Lung (tissue), 12 donors: Measurements from ENCODE around the gene HTR3C. TPM values are rescaled to one million over a fixed set of nuclear protein-coding genes. Genes with fewer than 3 reads are reported as not detected.
"Not testable (repeated sequence)": the region's sequence is repeated elsewhere in the genome, so short reads cannot be mapped to it uniquely, and the experiment has no call there.

Experiments
- ATAC-seq: fragments of 200-7000 bp; cut with Tn5 transposase; one replicate; pipeline ENCODE4 v1.9.1; 2020; ENCODE audit warnings: moderate number of reproducible peaks; ENCODE audit not compliant: insufficient read depth, low FRiP score
- DNase-seq, 3 donors: peaks; one replicate each; pipeline ENCODE4 v3.0.0-alpha.2; 2013 to 2017
- H3K27ac ChIP-seq, 2 donors: one replicate each; pipeline ENCODE4 v1.5.1; 2013; ENCODE audit warnings: mild to moderate bottlenecking in 2 of 2, moderate library complexity in 2 of 2, control low read depth in 1 of 2, inconsistent platforms in 1 of 2, low read depth in 1 of 2, low read length in 1 of 2
- H3K27me3 ChIP-seq, 3 donors: one replicate each; pipeline ENCODE4 v1.5.1; 2013; ENCODE audit warnings: low read length in 2 of 3; ENCODE audit not compliant: control insufficient read depth in 3 of 3, insufficient read depth in 3 of 3
- H3K36me3 ChIP-seq, 4 donors: one replicate each; pipeline ENCODE4 v1.5.1; 2013; ENCODE audit warnings: low read length in 4 of 4, mild to moderate bottlenecking in 1 of 4, moderate library complexity in 1 of 4; ENCODE audit not compliant: control insufficient read depth in 4 of 4, insufficient read depth in 4 of 4
- H3K4me1 ChIP-seq, 5 donors: one replicate each; pipeline ENCODE4 v1.5.1; 2013; ENCODE audit warnings: low read length in 5 of 5, mild to moderate bottlenecking in 2 of 5, moderate library complexity in 1 of 5; ENCODE audit not compliant: control insufficient read depth in 5 of 5, insufficient read depth in 5 of 5
- H3K4me3 ChIP-seq: one replicate; pipeline ENCODE4 v1.5.1; 2013; ENCODE audit warnings: mild to moderate bottlenecking, control low read depth, moderate library complexity
- H3K9ac ChIP-seq, 2 donors: one replicate each; pipeline ENCODE4 v1.5.1; 2013; ENCODE audit warnings: low read length in 2 of 2, control low read depth in 1 of 2; ENCODE audit not compliant: insufficient read depth in 1 of 2
- H3K9me3 ChIP-seq, 4 donors: one replicate each; pipeline ENCODE4 v1.5.1; 2013; ENCODE audit warnings: low read length in 3 of 4, mild to moderate bottlenecking in 1 of 4, moderate library complexity in 1 of 4; ENCODE audit not compliant: control insufficient read depth in 4 of 4, insufficient read depth in 3 of 4
- WGBS, 2 donors: extraction: QIAGEN DNeasy Blood & Tissue Kit; methylation state at CpG; one replicate each; pipeline ENCODE4 v1.1.7; 2013; 5-methylcytosine and 5-hydroxymethylcytosine counted together
- polyA plus RNA-seq, 2 donors: library from polyadenylated mRNA; stranded (reverse); fragments of 200-250 nt; gene quantifications; one replicate each; pipeline ENCODE4 v1.2.1, GENCODE V29; 2013
- total RNA-seq, 2 donors: library from RNA; depleted of rRNA in 1 of 2; stranded (reverse); fragments of >200 nt in 1 of 2; gene quantifications; one replicate each; pipeline ENCODE4 v1.2.1, GENCODE V29; 2014 to 2021
- TF ChIP-seq, protein P1 (sequence below): IDR thresholded peaks from 2 replicates; pipeline ENCODE4 v1.5.1; 2012; ENCODE audit warnings: mild to moderate bottlenecking; ENCODE audit errors: control extremely low read depth, extremely low read depth
- donor health status: control.
- donor health status: control.
- donor health status: Bipolar disorder and iron deficiency.
- donor health status: healthy.
- donor health status: DM: yes; HTN: yes; CAD: no.

The HTR3C gene
- total and polyA plus RNA-seq, 4 donors = 0.09 to 0.47 (median 0.46) TPM; not detected in 1

DNA sequence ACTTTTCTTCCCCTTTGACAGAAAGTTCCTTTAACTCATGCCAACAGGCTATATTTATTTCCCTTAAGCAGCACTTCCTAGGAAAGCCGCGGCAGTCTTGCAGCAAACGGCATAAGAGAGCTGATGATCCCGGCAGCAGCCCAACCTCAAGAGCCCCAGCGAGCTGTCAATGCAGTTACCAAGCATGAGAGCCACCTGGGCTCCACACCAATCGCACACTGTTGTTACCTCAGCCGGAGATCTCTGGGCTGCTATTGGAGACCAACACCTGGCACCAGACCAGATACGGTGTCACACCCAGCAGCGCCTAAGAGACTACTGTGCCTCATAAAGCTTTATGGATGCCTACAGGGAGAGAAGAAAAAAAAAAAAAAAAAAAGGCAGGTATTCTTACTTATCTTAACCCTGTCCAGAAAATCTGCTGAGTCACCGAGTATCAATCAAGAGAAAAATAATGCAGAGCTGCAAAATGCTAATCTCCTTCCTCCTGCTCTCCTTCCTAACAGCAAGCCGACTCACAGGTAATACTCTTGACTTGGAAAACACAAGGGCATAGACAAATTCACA is 46.8 kb upstream of the HTR3C start:
- TF ChIP-seq, protein P1, sequence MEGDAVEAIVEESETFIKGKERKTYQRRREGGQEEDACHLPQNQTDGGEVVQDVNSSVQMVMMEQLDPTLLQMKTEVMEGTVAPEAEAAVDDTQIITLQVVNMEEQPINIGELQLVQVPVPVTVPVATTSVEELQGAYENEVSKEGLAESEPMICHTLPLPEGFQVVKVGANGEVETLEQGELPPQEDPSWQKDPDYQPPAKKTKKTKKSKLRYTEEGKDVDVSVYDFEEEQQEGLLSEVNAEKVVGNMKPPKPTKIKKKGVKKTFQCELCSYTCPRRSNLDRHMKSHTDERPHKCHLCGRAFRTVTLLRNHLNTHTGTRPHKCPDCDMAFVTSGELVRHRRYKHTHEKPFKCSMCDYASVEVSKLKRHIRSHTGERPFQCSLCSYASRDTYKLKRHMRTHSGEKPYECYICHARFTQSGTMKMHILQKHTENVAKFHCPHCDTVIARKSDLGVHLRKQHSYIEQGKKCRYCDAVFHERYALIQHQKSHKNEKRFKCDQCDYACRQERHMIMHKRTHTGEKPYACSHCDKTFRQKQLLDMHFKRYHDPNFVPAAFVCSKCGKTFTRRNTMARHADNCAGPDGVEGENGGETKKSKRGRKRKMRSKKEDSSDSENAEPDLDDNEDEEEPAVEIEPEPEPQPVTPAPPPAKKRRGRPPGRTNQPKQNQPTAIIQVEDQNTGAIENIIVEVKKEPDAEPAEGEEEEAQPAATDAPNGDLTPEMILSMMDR = no peak
- Histone ChIP-seq H3K27ac (peak overlapping the region in 1 of 2 donors; percentile 45), H3K9me3 (no peaks in the 10 kb centered on the region), H3K36me3 (peaks cover 0 to 5% (median 3%) of the 10 kb centered on the region in 4 donors), H3K4me3 (peak overlapping the region; percentile 13), H3K4me1 (peaks cover 0 to 17% (median 2%) of the 10 kb centered on the region in 5 donors), H3K27me3 (no peaks in the 10 kb centered on the region), H3K9ac (no peak overlapping the region)
- DNase-seq (peak; percentile 43 to 76 (median 59)), ATAC-seq (peak; percentile 83)
- 13 to 15% methylated on average over 11 of the region's 11 CpGs for WGBS, 2 donors

DNA sequence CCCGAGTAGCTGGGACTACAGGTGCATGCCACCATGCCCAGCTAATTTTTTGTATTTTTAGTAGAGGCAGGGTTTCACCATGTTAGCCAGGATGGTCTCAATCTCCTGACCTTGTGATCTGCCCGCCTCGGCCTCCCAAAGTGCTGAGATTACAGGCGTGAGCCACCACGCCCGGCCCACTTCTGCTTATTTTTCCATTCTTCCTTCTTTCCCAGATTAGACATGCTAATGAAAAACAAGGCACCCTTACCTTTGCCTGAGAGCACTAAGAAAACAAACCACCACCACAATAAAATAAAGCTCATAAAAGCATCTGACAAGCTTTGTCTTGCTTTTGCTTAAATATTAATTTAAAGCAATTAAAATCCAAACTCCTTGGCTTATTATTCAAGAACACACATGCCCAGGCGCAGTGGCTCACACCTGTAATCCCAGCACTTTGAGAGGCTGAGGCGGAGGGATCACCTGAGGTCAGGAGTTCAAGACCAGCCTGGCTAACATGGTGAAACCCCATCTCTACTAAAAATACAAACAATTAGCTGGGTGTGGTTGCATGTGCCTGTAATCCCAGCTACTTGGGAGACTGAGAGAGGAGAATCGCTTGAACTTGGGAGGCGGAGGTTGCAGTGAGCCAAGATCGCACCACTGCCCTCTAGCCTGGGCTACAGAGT is 45.6 kb upstream of the HTR3C start:
- DNase-seq, ATAC-seq: not testable (repeated sequence)

DNA sequence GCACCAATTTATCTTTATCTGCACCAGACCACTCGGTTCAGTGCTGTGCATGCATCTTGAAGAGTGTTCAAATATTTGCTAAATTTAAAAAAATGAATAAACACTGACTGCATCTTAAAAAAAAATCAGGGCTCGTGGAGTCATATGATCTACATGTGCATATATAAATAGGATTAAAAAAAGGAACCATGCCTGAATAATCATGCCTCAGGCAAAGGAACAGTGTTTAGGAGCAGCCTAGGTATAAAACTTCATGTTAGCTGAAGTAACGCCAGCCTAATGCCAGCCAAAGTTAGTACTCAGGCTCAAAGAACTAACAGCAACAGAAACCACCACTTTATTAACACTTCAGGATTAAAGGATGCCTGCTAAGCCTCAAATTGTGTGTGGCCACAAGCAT is 44.7 kb upstream of the HTR3C start:
- no peak for ATAC-seq
- Histone ChIP-seq H3K27me3 (no peaks in the 10 kb centered on the region), H3K36me3 (peaks cover 0 to 20% (median 6%) of the 10 kb centered on the region in 4 donors), H3K9ac (no peak overlapping the region), H3K9me3 (peaks cover 0 to 2% (median 0%) of the 10 kb centered on the region in 4 donors), H3K4me3 (no peak overlapping the region), H3K4me1 (peaks cover 0 to 20% (median 2%) of the 10 kb centered on the region in 5 donors), H3K27ac (no peak overlapping the region)
- 42 to 72% methylated on average over 3 of the region's 3 CpGs for WGBS, 2 donors
- DNase-seq = no peak
- TF ChIP-seq, protein P1 = no peak

More for the DNA sequence above, 45.6 kb upstream of the HTR3C start:
- H3K9ac ChIP-seq, H3K9me3 ChIP-seq, H3K27me3 ChIP-seq, H3K4me3 ChIP-seq, H3K27ac ChIP-seq: not testable (repeated sequence)
- H3K36me3 ChIP-seq = peaks cover 2 to 15% (median 6%) of the 10 kb centered on the region in 4 donors
- peaks cover 0 to 19% (median 2%) of the 10 kb centered on the region in 5 donors for H3K4me1 ChIP-seq
- WGBS, 2 donors = 75% methylated on average over 11 of the region's 11 CpGs

DNA sequence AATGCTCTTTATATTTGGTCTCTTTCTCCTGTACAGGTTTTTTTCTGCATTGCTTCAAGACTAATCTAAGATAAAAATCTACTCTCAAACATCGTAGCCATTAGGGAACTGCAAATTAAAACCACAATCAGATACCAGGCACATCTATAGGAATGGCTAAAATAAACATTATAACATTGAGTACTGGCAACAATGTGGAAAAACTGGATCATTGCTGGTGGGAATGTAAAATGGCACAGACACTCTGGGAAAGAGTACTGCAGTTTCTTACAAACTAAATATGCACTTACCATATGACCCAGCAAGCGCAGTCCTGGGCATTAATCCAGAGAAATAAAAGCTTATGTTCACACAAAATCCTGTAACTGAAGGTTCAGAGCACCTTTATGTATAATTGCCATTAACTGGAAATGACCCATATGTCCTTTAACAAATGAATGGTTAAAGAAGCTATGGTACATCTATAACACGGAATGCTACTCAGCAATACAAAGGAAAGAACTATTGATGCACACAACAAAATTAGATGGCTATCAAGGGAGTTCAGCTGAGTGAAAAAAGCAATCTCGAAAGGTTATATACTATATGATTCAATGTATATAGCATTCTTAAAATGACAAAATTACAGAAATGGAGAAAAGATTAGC is 41.5 kb upstream of the HTR3C start:
- peaks cover 0 to 2% (median 0%) of the 10 kb centered on the region in 4 donors for H3K9me3 ChIP-seq
- no peak for ATAC-seq
- no peak overlapping the region for H3K9ac ChIP-seq
- H3K27ac ChIP-seq = no peak overlapping the region
- TF ChIP-seq, protein P1 = no peak
- 52 to 85% methylated on average over 4 of the region's 4 CpGs for WGBS, 2 donors
- peaks cover 4 to 15% (median 7%) of the 10 kb centered on the region in 4 donors for H3K36me3 ChIP-seq
- no peak overlapping the region for H3K4me3 ChIP-seq
- no peaks in the 10 kb centered on the region for H3K27me3 ChIP-seq
- peak in 2 of 3 donors; percentile 47 to 76 for DNase-seq
- H3K4me1 ChIP-seq = peaks cover 0 to 17% (median 8%) of the 10 kb centered on the region in 5 donors
